OCI-LY1 (cell line): ENCODE data around the gene IL24.

Experiments
- H2AFZ ChIP-seq: fragments of 200-600 bp; sonication (generic), shearing (Covaris generic); 2 replicates; pipeline ENCODE4 v1.6.0; 2014; ENCODE audit warnings: antibody characterized with exemption, mild to moderate bottlenecking, low read length
- H3F3A ChIP-seq: fragments of 200-600 bp; sonication (generic), shearing (Covaris generic); 2 replicates; pipeline ENCODE4 v1.6.0; 2014; ENCODE audit warnings: mild to moderate bottlenecking, antibody characterized with exemption, low read length, moderate library complexity; ENCODE audit not compliant: insufficient read depth
- H3K27ac ChIP-seq: fragments of 200-600 bp; sonication (generic); 2 replicates; pipeline ENCODE4 v1.5.1; 2014; ENCODE audit warnings: low read length, mixed run types, mild to moderate bottlenecking, low read depth; ENCODE audit not compliant: poor library complexity, severe bottlenecking
- H3K27me3 ChIP-seq: fragments of 200-600 bp; sonication (generic); 2 replicates; pipeline ENCODE4 v1.6.0; 2014; ENCODE audit warnings: antibody characterized with exemption, mild to moderate bottlenecking, low read length, moderate library complexity; ENCODE audit not compliant: insufficient read depth
- H3K36me3 ChIP-seq: fragments of 200-600 bp; sonication (generic); 2 replicates; pipeline ENCODE4 v1.6.1; 2014; ENCODE audit warnings: mild to moderate bottlenecking, antibody characterized with exemption, low read length, moderate library complexity, mixed read lengths; ENCODE audit not compliant: insufficient read depth
- H3K4me1 ChIP-seq: fragments of 200-600 bp; sonication (generic); 2 replicates; pipeline ENCODE4 v1.5.1; 2014; ENCODE audit warnings: mild to moderate bottlenecking, low read length, moderate library complexity; ENCODE audit not compliant: insufficient read depth, severe bottlenecking
- H3K4me2 ChIP-seq: fragments of 200-600 bp; sonication (generic), shearing (Covaris generic); 2 replicates; pipeline ENCODE4 v1.6.1; 2014; ENCODE audit warnings: low read length
- H3K4me3 ChIP-seq: fragments of 200-600 bp; sonication (generic); 2 replicates; pipeline ENCODE4 v1.5.1; 2014; ENCODE audit warnings: low read length, low read depth, mild to moderate bottlenecking, mixed read lengths; ENCODE audit not compliant: poor library complexity, severe bottlenecking
- H3K79me2 ChIP-seq: fragments of 200-600 bp; shearing (Covaris generic); 2 replicates; pipeline ENCODE4 v1.6.1; 2016; ENCODE audit warnings: mixed run types, low read length, mixed read lengths; ENCODE audit not compliant: insufficient read depth
- H3K9ac ChIP-seq: fragments of 200-600 bp; sonication (generic), shearing (Covaris generic); 2 replicates; pipeline ENCODE4 v1.6.1; 2014; ENCODE audit warnings: mild to moderate bottlenecking, low read length, mixed read lengths
- H3K9me2 ChIP-seq: fragments of 200-600 bp; sonication (generic), shearing (Covaris generic); 2 replicates; pipeline ENCODE4 v1.6.1; 2014; ENCODE audit warnings: low read depth, mild to moderate bottlenecking, low read length, mixed read lengths
- H3K9me3 ChIP-seq: fragments of 200-600 bp; shearing (Covaris generic); 2 replicates; pipeline ENCODE4 v1.6.1; 2014; ENCODE audit warnings: low read length, mixed read lengths
- H4K20me1 ChIP-seq: fragments of 200-600 bp; sonication (generic), shearing (Covaris generic); 2 replicates; pipeline ENCODE4 v1.6.0; 2016; ENCODE audit warnings: mild to moderate bottlenecking, low read length; ENCODE audit not compliant: insufficient read depth
- EZH2 ChIP-seq: fragments of 200-600 bp; sonication (generic), shearing (Covaris generic); IDR thresholded peaks from 2 replicates; pipeline ENCODE4 v1.8.0; 2017; ENCODE audit warnings: borderline replicate concordance, mixed run types, mild to moderate bottlenecking, antibody characterized with exemption, low read length, moderate library complexity, mixed read lengths
- TF ChIP-seq, protein P1 (sequence below): fragments of 200-600 bp; sonication (generic), shearing (Covaris generic); IDR thresholded peaks from 2 replicates; pipeline ENCODE4 v1.5.1; 2017; ENCODE audit warnings: mild to moderate bottlenecking, antibody characterized with exemption, low read length, moderate library complexity, mixed read lengths

Gene IL24

DNA sequence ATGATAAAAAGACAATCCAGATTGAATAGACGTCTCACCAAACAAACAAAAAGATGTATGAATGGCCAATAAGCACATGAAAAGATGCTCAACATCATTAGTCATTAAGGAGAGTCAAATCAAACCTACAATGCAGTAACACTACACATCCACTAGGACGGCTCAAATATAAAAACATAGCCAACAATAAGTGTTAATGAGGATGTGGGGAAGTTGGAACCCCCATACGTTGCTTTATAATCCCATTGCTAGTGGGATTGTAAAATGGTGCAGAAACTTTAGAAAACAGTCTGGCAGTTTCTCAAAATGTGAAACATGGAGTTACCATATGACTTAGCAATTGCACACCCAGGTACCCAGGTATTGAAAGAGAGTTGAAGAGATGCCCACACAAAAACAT lies 14.7 kb upstream of the IL24 start:
- Histone ChIP-seq H3K4me2 (no peak overlapping the region), H3K27ac (no peak overlapping the region), H3F3A (no peaks in the 10 kb centered on the region), H3K9me2 (no peaks in the 10 kb centered on the region), H3K27me3 (no peaks in the 10 kb centered on the region), H4K20me1 (no peaks in the 10 kb centered on the region), H3K36me3 (no peaks in the 10 kb centered on the region), H3K4me1 (no peaks in the 10 kb centered on the region), H3K4me3 (no peak overlapping the region), H3K79me2 (no peaks in the 10 kb centered on the region), H3K9ac (no peak overlapping the region), H3K9me3 (peaks cover 8% of the 10 kb centered on the region), H2AFZ (no peak overlapping the region)
- no peak for TF ChIP-seq EZH2
- TF ChIP-seq, protein P1, sequence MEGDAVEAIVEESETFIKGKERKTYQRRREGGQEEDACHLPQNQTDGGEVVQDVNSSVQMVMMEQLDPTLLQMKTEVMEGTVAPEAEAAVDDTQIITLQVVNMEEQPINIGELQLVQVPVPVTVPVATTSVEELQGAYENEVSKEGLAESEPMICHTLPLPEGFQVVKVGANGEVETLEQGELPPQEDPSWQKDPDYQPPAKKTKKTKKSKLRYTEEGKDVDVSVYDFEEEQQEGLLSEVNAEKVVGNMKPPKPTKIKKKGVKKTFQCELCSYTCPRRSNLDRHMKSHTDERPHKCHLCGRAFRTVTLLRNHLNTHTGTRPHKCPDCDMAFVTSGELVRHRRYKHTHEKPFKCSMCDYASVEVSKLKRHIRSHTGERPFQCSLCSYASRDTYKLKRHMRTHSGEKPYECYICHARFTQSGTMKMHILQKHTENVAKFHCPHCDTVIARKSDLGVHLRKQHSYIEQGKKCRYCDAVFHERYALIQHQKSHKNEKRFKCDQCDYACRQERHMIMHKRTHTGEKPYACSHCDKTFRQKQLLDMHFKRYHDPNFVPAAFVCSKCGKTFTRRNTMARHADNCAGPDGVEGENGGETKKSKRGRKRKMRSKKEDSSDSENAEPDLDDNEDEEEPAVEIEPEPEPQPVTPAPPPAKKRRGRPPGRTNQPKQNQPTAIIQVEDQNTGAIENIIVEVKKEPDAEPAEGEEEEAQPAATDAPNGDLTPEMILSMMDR: peak; percentile 29; the same call in 1 of the 2 replicates

DNA sequence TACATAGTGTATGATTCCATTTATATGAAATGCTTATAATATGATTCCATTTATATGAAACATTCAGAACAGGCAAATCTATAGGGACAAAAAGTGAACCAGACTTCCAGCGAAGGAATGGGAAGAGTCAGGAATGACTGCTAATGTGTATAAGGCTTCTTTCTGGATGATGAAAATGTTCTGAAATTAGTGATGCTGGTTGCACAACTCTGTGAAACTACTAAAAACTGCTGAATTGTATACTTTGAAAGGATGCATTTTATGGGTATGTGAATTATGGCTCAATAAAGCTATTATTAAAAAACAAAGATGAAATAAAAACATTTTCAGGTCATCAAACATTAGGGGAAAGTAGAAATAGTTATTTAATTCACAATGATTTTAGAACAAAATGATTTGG lies 14.1 kb upstream of the IL24 start:
- H3K9me2 ChIP-seq: no peaks in the 10 kb centered on the region
- TF ChIP-seq, protein P1: no peak
- TF ChIP-seq EZH2: no peak
- H3K9me3 ChIP-seq: peaks cover 8% of the 10 kb centered on the region
- no peaks in the 10 kb centered on the region for H3K79me2 ChIP-seq
- no peaks in the 10 kb centered on the region for H3K27me3 ChIP-seq
- H3K4me1 ChIP-seq: no peaks in the 10 kb centered on the region
- H3F3A ChIP-seq: no peaks in the 10 kb centered on the region
- no peak overlapping the region for H3K4me2 ChIP-seq
- H2AFZ ChIP-seq: no peak overlapping the region
- no peak overlapping the region for H3K27ac ChIP-seq
- no peaks in the 10 kb centered on the region for H3K36me3 ChIP-seq
- no peaks in the 10 kb centered on the region for H4K20me1 ChIP-seq
- H3K4me3 ChIP-seq: no peak overlapping the region
- H3K9ac ChIP-seq: no peak overlapping the region

DNA sequence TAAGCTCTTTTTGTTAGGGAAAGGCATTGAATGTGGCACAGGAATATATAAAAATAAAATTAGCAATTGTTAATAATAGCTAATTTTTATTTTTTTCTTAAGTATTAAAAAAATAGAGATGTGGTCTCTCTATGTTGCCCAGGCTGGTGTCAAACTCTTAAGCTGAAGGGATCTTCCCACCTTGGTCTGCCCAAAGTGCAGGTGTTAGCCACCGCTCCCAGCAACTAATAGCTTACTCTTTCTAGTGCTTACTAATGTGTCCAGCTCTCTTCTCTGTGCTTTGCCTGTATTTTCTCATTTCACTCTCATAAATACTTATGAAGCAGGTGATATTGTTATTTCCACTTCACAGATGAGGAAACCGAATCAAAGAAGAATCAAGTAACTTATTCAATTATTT lies 13.4 kb upstream of the IL24 start:
- no peaks in the 10 kb centered on the region for H3K4me1 ChIP-seq
- no peaks in the 10 kb centered on the region for H4K20me1 ChIP-seq
- no peak overlapping the region for H3K9ac ChIP-seq
- H3K27ac ChIP-seq: no peak overlapping the region
- H3K4me3 ChIP-seq: no peak overlapping the region
- TF ChIP-seq, protein P1: no peak
- no peak for TF ChIP-seq EZH2
- no peaks in the 10 kb centered on the region for H3F3A ChIP-seq
- H3K9me3 ChIP-seq: 0 out of 2 replicates have a peak, but pooled peaks cover 3% of the 10 kb centered on the region
- no peak overlapping the region for H3K4me2 ChIP-seq
- H3K9me2 ChIP-seq: no peaks in the 10 kb centered on the region
- H2AFZ ChIP-seq: no peak overlapping the region
- no peaks in the 10 kb centered on the region for H3K36me3 ChIP-seq
- H3K27me3 ChIP-seq: no peaks in the 10 kb centered on the region
- H3K79me2 ChIP-seq: no peaks in the 10 kb centered on the region
